ENCODE results near the gene ADCY4.

Gene ADCY4

GRCh38 chr14:24293525-24293924, 41.3 kb downstream of the ADCY4 start:
- no peak for DNase-seq

GRCh38 chr14:24292118-24292807, 42.6 kb downstream of the ADCY4 start:
- DNase-seq = no peak

GRCh38 chr14:24291446-24292117, 43.3 kb downstream of the ADCY4 start:
- DNase-seq = no peak

GRCh38 chr14:24290746-24291145, 44.1 kb downstream of the ADCY4 start:
- no peak for DNase-seq

GRCh38 chr14:24289649-24290280, 45.1 kb downstream of the ADCY4 start:
- DNase-seq = no peak

- no peak for DNase-seq
Measured at GRCh38 chr14:24286996-24287395, 47.9 kb downstream of the ADCY4 start.

GRCh38 chr14:24285351-24285750, 49.5 kb downstream of the ADCY4 start:
- no peak for DNase-seq

GRCh38 chr14:24284501-24285035, 50.3 kb downstream of the ADCY4 start:
- no peak for DNase-seq

GRCh38 chr14:24283796-24284460, 50.9 kb downstream of the ADCY4 start:
- DNase-seq = no peak

GRCh38 chr14:24282736-24283135, 52.1 kb downstream of the ADCY4 start:
- no peak for DNase-seq

GRCh38 chr14:24281636-24282035, 53.2 kb downstream of the ADCY4 start:
- no peak for DNase-seq

GRCh38 chr14:24280797-24281460, 53.9 kb downstream of the ADCY4 start:
- DNase-seq = no peak

- peak; percentile 88 for DNase-seq
Measured at GRCh38 chr14:24279301-24280186, 55.3 kb downstream of the ADCY4 start.

- no peak for DNase-seq
Measured at GRCh38 chr14:24278424-24278823, 56.4 kb downstream of the ADCY4 start.

GRCh38 chr14:24277606-24278321, 57.1 kb downstream of the ADCY4 start:
- DNase-seq = no peak

GRCh38 chr14:24277071-24277470, 57.8 kb downstream of the ADCY4 start:
- no peak for DNase-seq

- no peak for DNase-seq
Measured at GRCh38 chr14:24274101-24274543, 60.7 kb downstream of the ADCY4 start.

- DNase-seq = peak; percentile 38
Measured at GRCh38 chr14:24273422-24273998, 61.4 kb downstream of the ADCY4 start.

GRCh38 chr14:24272467-24272866, 62.4 kb downstream of the ADCY4 start:
- DNase-seq = no peak

GRCh38 chr14:24271834-24272263, 63.0 kb downstream of the ADCY4 start:
- peak; percentile 43 for DNase-seq

All from NCI-H69 (cell line).